ENCODE measurements around the gene VPS13D. TPM values are rescaled to one million over a fixed set of nuclear protein-coding genes. Genes with fewer than 3 reads are reported as not detected.

VPS13D gene
- total and polyA plus RNA-seq, 2 donors (not counting 3 experiments of a cell fraction or from before 2014, with no cell fraction given): 13.6 to 48.5 TPM

DNA sequence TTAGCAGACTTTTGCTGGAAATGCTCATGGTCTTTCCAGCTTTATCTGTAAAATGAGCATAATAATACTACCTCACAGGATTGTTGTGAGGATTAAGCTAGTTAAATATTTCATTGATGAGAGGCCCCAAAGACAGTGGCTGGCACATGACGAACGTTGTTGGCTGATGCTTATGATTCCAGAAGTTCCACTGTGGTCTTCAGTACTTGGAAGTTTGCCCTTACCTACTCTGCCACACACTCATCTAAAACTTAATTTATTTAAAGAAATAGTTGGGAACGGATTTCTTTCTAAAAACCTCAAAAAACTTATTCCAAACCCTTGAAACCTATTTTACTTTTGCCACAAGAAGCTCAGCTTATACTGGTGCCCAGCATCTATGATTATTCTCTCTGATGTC is 217.5 kb downstream of the VPS13D start:
- H3K4me2 ChIP-seq (ENCODE audit: insufficient read depth, low read length): no peak overlapping the region
- H3K9ac ChIP-seq (replicated peaks; ENCODE audit: extremely low read depth, insufficient read depth, low read length): no peak overlapping the region
- no peaks in the 10 kb centered on the region for H3K79me2 ChIP-seq (ENCODE audit: control insufficient read depth, insufficient read depth, low read length)
- FAIRE-seq (no peak), DNase-seq (ENCODE audit: low read depth, low spot score) (no peak)
- dilution Hi-C loops (cut with MboI; ENCODE audit: extremely low pct_ligation_motif_present, low sequenced_read_pairs): no loop called here
- BruUV-seq (replicated peaks): no TSS peak
- H2AFZ ChIP-seq (ENCODE audit: low read depth, low read length): no peak overlapping the region
- H3K36me3 ChIP-seq (ENCODE audit: control insufficient read depth in 2 of 2, extremely low read depth in 1 of 2, insufficient read depth in 2 of 2, low read length in 2 of 2): no peaks in the 10 kb centered on the region
- no peaks in the 10 kb centered on the region for H3K9me3 ChIP-seq (replicated peaks; ENCODE audit: control insufficient read depth, insufficient read depth, low read length)
- no peaks in the 10 kb centered on the region for H3K9me1 ChIP-seq (replicated peaks; ENCODE audit: control insufficient read depth, extremely low read depth, insufficient read depth, low read length)
- no peak overlapping the region for H3K27ac ChIP-seq (ENCODE audit: insufficient read depth, low read depth, low read length)
- H3K4me3 ChIP-seq (replicated peaks in 1 of 3; ENCODE audit: insufficient read depth in 1 of 3, low read depth in 1 of 3, low read length in 3 of 3): no peak overlapping the region
- no peaks in the 10 kb centered on the region for H4K20me1 ChIP-seq (replicated peaks; ENCODE audit: control insufficient read depth, extremely low read depth, insufficient read depth, low read length)
- POLR2A ChIA-PET: no interaction called here
- CTCF ChIA-PET: interaction anchor here (0.5 to 1.8 kb wide), 8 partner anchors 9 to 151 kb away, joined by 3 to 7 read pairs (median 4); no protein-coding TSS in a partner anchor
- peaks cover 18% of the 10 kb centered on the region for H3K4me1 ChIP-seq (ENCODE audit: control insufficient read depth, extremely low read depth, insufficient read depth, low read length)
- H3K27me3 ChIP-seq (ENCODE audit: control insufficient read depth in 2 of 2, insufficient read depth in 2 of 2, low read length in 2 of 2): no peaks in the 10 kb centered on the region
- intact Hi-C loops (cut with micrococcal nuclease): no loop called here
- no peak for TF ChIP-seq FOS (IDR thresholded peaks at IDR 0.05; ENCODE audit: borderline replicate concordance, insufficient read depth, low read length)
- TF ChIP-seq, protein P1, sequence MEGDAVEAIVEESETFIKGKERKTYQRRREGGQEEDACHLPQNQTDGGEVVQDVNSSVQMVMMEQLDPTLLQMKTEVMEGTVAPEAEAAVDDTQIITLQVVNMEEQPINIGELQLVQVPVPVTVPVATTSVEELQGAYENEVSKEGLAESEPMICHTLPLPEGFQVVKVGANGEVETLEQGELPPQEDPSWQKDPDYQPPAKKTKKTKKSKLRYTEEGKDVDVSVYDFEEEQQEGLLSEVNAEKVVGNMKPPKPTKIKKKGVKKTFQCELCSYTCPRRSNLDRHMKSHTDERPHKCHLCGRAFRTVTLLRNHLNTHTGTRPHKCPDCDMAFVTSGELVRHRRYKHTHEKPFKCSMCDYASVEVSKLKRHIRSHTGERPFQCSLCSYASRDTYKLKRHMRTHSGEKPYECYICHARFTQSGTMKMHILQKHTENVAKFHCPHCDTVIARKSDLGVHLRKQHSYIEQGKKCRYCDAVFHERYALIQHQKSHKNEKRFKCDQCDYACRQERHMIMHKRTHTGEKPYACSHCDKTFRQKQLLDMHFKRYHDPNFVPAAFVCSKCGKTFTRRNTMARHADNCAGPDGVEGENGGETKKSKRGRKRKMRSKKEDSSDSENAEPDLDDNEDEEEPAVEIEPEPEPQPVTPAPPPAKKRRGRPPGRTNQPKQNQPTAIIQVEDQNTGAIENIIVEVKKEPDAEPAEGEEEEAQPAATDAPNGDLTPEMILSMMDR (IDR thresholded peaks at IDR 0.05; ENCODE audit: extremely low read depth in 1 of 2, insufficient read depth in 1 of 2, low read depth in 1 of 2, low read length in 2 of 2): no peak
- no peak for TF ChIP-seq GATA2 (IDR thresholded peaks at IDR 0.05; ENCODE audit: insufficient read depth, insufficient read length, low read depth, low read length)
- no peak for TF ChIP-seq POLR2A (IDR thresholded peaks at IDR 0.05; ENCODE audit: low read depth, low read length)
- no peak for TF ChIP-seq MAX (IDR thresholded peaks at IDR 0.05; ENCODE audit: insufficient read depth, insufficient read length)
- TF ChIP-seq MYC (IDR thresholded peaks at IDR 0.05; ENCODE audit: low read depth, low read length): no peak
- TF ChIP-seq EZH2 (IDR thresholded peaks at IDR 0.05; ENCODE audit: borderline replicate concordance, low read depth, low read length, severe bottlenecking): no peak
- TF ChIP-seq JUN (IDR thresholded peaks at IDR 0.05; ENCODE audit: borderline replicate concordance, insufficient read depth, insufficient read length, low read depth): no peak
- no peak for TF ChIP-seq POLR2AphosphoS5 (IDR thresholded peaks at IDR 0.05; ENCODE audit: insufficient read depth, low read depth, low read length)

Measured in endothelial cell of umbilical vein (primary cell).